Measurements from ENCODE around the gene CSNK2B. TPM values are rescaled to one million over a fixed set of nuclear protein-coding genes. Genes with fewer than 3 reads are reported as not detected.

The CSNK2B gene
- total RNA-seq, 1 experiment from 2014 or later, result 267 TPM

GRCh38 chr6:31661262-31662123 lies 4.4 kb upstream of the CSNK2B start:
- CTCF ChIA-PET, result interaction anchor here (0.6 kb wide), 1 partner anchor 1177 kb away, joined by 3 read pairs; the partner anchor contains the start of gene TAP2
- no peak for DNase-seq
- no peaks in the 10 kb centered on the region for H3F3A ChIP-seq (ENCODE audit: low read length, unreplicated experiment)
- no peak overlapping the region for H3K27ac ChIP-seq (ENCODE audit: low read length)
- H3K9ac ChIP-seq (ENCODE audit: low read length), result peak overlapping the region; percentile 85
- H3K4me2 ChIP-seq (ENCODE audit: low read length), result peak overlapping the region; percentile 99
- POLR2A ChIA-PET (ENCODE audit: unreplicated experiment), result interaction anchor here (0.7 kb wide), 1 partner anchor 157 kb away, joined by 7 read pairs; no protein-coding TSS in a partner anchor
- BruUV-seq (replicated peaks), result no TSS peak
- ATAC-seq, result no peak
- intact Hi-C loops (cut with micrococcal nuclease), result no loop called here
- peaks cover 5% of the 10 kb centered on the region for H3K36me3 ChIP-seq (ENCODE audit: low read depth, low read length)
- peak overlapping the region; percentile 92 for H3K4me3 ChIP-seq (ENCODE audit: low read length)
- TF ChIP-seq CTCF (conservative IDR thresholded peaks at IDR 0.05; ENCODE audit: low read depth, low read length) (no peak), EZH2 (IDR thresholded peaks at IDR 0.05; ENCODE audit: low read length, unreplicated experiment) (no peak), EZH2phosphoT487 (IDR thresholded peaks at IDR 0.05; ENCODE audit: borderline replicate concordance, low read length) (no peak)
- H4K20me1 ChIP-seq (ENCODE audit: low read length), result peaks cover 4% of the 10 kb centered on the region; the same call in 1 of the 2 replicates
- no peaks in the 10 kb centered on the region for H3K9me3 ChIP-seq (ENCODE audit: low read length)
- H3K4me1 ChIP-seq (ENCODE audit: insufficient read depth, low read length), result peaks cover 52% of the 10 kb centered on the region
- no peaks in the 10 kb centered on the region for H3K27me3 ChIP-seq (ENCODE audit: low read length)
- peaks cover 58% of the 10 kb centered on the region for H3K79me2 ChIP-seq (ENCODE audit: low read length)
- peak overlapping the region; percentile 78; the same call in 1 of the 2 replicates for H2AFZ ChIP-seq (ENCODE audit: low read length)
- H3K9me2 ChIP-seq (replicated peaks; ENCODE audit: low read length), result no peaks in the 10 kb centered on the region

GRCh38 chr6:31662124-31662723 lies 3.7 kb upstream of the CSNK2B start:
- peaks cover 4% of the 10 kb centered on the region; the same call in 1 of the 2 replicates for H4K20me1 ChIP-seq (ENCODE audit: low read length)
- no peak overlapping the region for H3K9ac ChIP-seq (ENCODE audit: low read length)
- DNase-seq, result no peak
- no peak overlapping the region for H3K4me3 ChIP-seq (ENCODE audit: low read length)
- no TSS peak for BruUV-seq (replicated peaks)
- H3K27ac ChIP-seq (ENCODE audit: low read length), result no peak overlapping the region
- no peak for TF ChIP-seq EZH2 (IDR thresholded peaks at IDR 0.05; ENCODE audit: low read length, unreplicated experiment)
- TF ChIP-seq CTCF (conservative IDR thresholded peaks at IDR 0.05; ENCODE audit: low read depth, low read length), result no peak
- no peak for TF ChIP-seq EZH2phosphoT487 (IDR thresholded peaks at IDR 0.05; ENCODE audit: borderline replicate concordance, low read length)
- H3K9me2 ChIP-seq (replicated peaks; ENCODE audit: low read length), result no peaks in the 10 kb centered on the region
- H3K4me1 ChIP-seq (ENCODE audit: insufficient read depth, low read length), result peaks cover 55% of the 10 kb centered on the region
- intact Hi-C loops (cut with micrococcal nuclease), result no loop called here
- H2AFZ ChIP-seq (ENCODE audit: low read length), result no peak overlapping the region
- H3K9me3 ChIP-seq (ENCODE audit: low read length), result no peaks in the 10 kb centered on the region
- H3K4me2 ChIP-seq (ENCODE audit: low read length), result no peak overlapping the region
- H3K27me3 ChIP-seq (ENCODE audit: low read length), result no peaks in the 10 kb centered on the region
- ATAC-seq, result no peak
- peaks cover 5% of the 10 kb centered on the region for H3K36me3 ChIP-seq (ENCODE audit: low read depth, low read length)
- POLR2A ChIA-PET (ENCODE audit: unreplicated experiment), result no interaction called here
- CTCF ChIA-PET, result no interaction called here
- peaks cover 64% of the 10 kb centered on the region for H3K79me2 ChIP-seq (ENCODE audit: low read length)
- no peaks in the 10 kb centered on the region for H3F3A ChIP-seq (ENCODE audit: low read length, unreplicated experiment)
